Cerebellar cortex (tissue), 1 donor: ENCODE results near the gene TMPRSS2.
"Not testable (repeated sequence)": the region's sequence is repeated elsewhere in the genome, so short reads cannot be mapped to it uniquely, and the experiment has no call there.

ENCODE experiments used
- DNase-seq: peaks from one replicate; pipeline ENCODE4 v3.0.0-alpha.2; 2015; ENCODE audit warnings: low spot score

Gene TMPRSS2

DNA sequence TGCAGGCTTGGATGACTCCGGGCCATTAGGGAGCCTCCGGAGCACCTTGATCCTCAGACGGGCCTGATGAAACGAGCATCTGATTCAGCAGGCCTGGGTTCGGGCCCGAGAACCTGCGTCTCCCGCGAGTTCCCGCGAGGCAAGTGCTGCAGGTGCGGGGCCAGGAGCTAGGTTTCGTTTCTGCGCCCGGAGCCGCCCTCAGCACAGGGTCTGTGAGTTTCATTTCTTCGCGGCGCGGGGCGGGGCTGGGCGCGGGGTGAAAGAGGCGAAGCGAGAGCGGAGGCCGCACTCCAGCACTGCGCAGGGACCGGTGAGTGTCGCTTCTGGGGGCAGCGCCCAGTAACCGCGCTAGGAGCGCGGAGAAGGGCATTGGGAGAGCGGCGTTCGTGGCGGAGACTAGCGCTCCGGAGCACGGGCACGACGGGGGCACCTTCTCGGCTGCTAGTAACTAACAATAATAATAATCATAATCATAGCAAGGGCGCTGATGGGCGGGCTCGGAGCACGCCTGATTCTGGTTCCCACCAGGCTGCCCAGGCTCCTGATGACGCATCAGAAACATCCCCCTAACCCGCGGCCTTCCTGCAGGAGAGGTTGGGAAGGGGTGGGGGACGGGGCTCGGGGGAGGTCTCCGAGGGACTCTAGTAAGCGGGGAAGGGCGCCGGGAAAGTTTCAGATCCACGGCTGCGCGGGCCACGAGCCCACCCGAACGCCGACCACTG, 81.8 kb downstream of the TMPRSS2 start, which contains the start of gene MX1:
MX1 (plus strand) TSS at position 286 of the 722 bp plus-strand sequence. CDS start 5,832 bp downstream, outside the sequence.
- peak; percentile 2 for DNase-seq

- DNase-seq, result no peak
These were observed 82.4 kb downstream of the TMPRSS2 start for GRCh38 chr21:41425588-41425953.

DNA sequence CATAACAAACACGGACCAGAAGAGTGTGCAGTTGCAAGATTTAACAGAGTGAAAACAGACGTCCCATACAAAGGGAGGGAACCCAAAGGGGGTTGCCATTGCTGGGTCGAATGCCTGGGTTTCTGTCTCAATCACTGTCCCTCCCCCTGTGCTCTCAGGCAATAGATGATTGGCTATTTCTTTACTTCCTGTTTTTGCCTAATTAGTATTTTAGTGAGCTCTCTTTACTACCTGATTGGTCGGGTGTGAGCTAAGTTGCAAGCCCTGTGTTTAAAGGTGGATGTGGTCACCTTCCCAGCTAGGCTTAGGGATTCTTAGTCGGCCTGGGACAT, 84.7 kb downstream of the TMPRSS2 start:
- DNase-seq, result not testable (repeated sequence)

DNA sequence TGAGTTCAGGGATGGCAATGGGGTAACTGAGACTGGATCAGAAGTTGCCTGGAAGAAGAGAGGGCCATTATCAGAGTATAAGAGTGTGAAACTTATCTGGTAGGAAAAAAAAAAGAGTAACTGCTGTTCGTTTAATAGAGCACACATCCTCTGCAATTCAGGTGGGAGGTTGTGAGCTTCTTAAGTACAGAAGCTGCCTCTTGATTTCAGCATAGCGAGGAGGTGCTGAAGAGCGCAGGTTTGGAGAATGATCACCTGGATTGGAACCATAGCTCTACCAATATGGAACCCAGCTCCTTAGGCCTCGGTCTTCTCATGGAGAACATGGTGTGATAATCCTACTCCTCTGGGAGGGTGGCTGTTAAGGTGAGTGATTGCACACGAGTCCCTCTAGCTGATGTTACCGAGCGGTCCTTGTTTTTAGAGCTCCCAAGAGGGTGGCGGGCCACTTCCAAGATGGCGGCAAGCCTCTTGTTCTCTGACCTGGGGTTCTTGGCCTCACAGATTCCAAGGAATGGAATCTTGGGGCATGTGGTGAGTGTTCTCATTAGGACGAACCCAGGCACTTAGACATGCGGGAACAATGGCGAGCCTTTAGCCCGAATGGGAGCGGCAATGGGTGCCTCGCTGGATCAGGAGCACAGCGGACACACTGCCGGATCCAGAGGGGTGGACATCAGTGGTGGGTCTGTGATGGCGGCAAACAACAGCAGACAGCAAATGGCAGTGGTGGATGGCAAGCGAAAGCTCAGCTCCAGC, 85.2 kb downstream of the TMPRSS2 start:
- DNase-seq, result no peak

DNA sequence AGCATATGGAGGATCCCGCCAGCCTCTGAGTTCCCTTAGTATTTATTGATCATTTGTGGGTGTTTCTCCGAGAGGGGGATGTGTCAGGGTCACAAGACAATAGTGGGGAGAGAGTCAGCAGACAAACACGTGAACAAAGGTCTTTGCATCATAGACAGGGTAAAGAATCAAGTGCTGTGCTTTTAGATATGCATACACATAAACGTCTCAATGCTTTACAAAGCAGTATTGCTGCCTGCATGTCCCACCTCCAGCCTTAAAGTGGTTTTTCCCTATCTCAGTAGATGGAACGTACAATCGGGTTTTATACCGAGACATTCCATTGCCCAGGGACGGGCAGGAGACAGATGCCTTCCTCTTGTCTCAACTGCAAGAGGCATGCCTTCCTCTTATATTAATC, 87.0 kb downstream of the TMPRSS2 start:
- DNase-seq, result not testable (repeated sequence)

- peak; percentile 30 for DNase-seq
These were observed 87.8 kb downstream of the TMPRSS2 start for GRCh38 chr21:41419921-41420862.

DNA sequence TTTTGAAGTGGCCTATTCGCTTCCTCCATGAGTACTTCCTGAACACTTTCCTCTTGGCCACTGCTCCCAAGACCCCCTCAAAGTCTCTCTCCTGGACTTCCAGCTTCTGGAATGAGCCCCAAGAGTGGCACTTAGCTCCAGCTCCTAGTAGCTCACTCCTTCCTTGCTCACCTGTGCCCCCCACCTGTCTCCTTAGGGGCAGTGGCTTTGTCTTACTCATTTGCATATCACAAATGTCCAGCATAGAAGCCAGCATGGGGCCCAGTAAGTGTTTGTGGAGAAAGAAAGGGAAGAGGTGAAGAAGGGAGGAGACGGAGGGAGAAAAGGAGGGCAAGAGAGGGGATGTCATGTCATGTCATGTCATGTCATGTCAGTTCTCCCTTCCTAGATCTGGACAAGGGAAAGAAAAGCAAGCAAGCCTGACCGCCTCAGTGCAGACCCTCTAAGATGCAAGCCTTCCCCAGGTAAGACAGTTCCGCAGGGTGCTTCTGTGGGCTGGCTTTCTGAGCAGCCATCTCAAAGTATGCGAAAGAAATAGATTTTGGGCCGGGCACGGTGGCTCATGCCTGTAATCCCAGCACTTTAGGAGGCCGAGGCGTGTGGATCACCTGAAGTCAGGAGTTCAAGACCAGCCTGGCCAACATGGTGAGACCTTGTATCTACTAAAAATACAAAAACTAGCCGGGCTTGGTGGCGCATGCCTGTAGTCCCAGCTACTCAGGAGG, 88.8 kb downstream of the TMPRSS2 start:
- DNase-seq, result no peak

DNA sequence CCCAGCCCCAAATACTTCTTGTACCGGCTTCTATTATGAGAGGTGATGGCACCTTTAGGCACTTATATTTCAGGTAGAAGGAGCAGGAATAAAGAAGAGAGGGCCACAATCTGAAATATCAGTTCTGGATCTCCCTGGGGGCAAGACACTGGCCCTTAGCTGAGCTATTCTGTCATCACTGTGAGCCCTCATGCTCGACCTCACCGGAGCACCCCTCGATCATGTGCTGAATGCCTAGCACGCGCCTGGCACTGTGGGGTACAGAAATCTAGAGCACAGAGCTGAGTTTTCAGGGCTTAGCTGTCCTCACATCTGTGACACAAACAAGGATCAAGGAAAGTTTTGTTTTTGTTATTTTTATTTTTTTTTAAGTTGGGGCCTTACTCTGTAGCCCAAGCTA, 89.6 kb downstream of the TMPRSS2 start:
- DNase-seq, result no peak

DNA sequence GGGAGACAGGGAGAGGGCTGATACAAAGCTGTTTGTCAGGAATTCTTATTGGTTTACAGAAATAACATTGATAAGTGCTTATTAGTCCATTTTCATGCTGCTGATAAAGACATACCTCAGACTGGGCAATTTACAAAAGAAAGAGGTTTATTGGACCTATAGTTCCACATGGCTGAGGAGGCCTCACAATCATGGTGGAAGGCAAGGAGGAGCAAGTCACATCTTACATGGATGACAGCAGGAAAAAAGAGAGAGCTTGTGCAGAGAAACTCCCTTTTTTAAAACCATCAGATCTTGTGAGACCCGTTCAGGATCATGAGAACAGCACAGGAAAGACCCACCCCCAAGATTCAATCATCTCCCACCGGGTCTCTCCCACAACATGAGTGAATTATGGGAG, 90.5 kb downstream of the TMPRSS2 start:
- DNase-seq, result not testable (repeated sequence)
